Thyroid gland (tissue), 4 donors: Measurements from ENCODE around the gene ESM1.

Experiments used
- POLR2A ChIP-seq, 2 donors: fragments of 450-650 bp; IDR thresholded peaks; one replicate each; pipeline ENCODE4 v1.6.1; 2017; ENCODE audit warnings: antibody characterized with exemption in 2 of 2, mild to moderate bottlenecking in 2 of 2, moderate library complexity in 1 of 2
- TF ChIP-seq, protein P1 (sequence below), 6 experiments: fragments of 200-600 bp in 3 of 6; fragments of 450-650 bp in 3 of 6; sonication (generic) in 3 of 6; IDR thresholded peaks; one replicate each; pipeline ENCODE4 v1.5.1; 2016 to 2019; ENCODE audit warnings: antibody characterized with exemption in 6 of 6, mild to moderate bottlenecking in 2 of 6, inconsistent platforms in 1 of 6, moderate library complexity in 1 of 6

DNA sequence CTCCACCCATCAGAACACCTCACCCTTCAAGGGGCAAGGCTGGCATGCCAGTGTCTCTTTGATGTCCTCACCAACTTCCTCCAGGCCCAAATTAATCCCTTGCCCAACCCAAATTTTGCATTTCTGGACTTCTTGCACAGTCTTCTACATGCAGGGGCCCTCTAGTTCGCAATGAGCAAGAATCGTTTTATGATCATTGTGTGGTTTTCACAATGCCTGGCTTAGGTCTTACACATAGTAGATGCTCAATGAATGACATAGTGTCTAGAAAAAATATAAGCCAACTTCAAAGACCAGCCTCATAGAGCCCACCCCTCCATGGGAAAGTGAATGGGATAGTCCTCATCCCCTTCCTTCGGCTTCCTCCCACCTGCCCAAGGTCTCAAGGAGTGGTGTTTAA is 9.8 kb upstream of the ESM1 start:
- TF ChIP-seq, protein P1, sequence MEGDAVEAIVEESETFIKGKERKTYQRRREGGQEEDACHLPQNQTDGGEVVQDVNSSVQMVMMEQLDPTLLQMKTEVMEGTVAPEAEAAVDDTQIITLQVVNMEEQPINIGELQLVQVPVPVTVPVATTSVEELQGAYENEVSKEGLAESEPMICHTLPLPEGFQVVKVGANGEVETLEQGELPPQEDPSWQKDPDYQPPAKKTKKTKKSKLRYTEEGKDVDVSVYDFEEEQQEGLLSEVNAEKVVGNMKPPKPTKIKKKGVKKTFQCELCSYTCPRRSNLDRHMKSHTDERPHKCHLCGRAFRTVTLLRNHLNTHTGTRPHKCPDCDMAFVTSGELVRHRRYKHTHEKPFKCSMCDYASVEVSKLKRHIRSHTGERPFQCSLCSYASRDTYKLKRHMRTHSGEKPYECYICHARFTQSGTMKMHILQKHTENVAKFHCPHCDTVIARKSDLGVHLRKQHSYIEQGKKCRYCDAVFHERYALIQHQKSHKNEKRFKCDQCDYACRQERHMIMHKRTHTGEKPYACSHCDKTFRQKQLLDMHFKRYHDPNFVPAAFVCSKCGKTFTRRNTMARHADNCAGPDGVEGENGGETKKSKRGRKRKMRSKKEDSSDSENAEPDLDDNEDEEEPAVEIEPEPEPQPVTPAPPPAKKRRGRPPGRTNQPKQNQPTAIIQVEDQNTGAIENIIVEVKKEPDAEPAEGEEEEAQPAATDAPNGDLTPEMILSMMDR (IDR thresholded peaks at IDR 0.05) = no peak
- no peak for TF ChIP-seq POLR2A (IDR thresholded peaks at IDR 0.05)
